CD8-positive, alpha-beta memory T cell (primary cell): ENCODE results near the gene EEIG2. TPM values are rescaled to one million over a fixed set of nuclear protein-coding genes. Genes with fewer than 3 reads are reported as not detected.

Experiments used
- CTCF ChIA-PET: fragments of 350-600 bp; sonication (Branson Sonifier 250); formaldehyde crosslinking; loops from one replicate; lab custom pipeline; 2021; ENCODE audit warnings: antibody characterized with exemption; lab: Charles Lee
- POLR2A ChIA-PET: fragments of 350-600 bp; sonication (Branson Sonifier 250); formaldehyde crosslinking; loops from one replicate; lab custom pipeline; 2021; ENCODE audit warnings: antibody characterized with exemption; lab: Charles Lee
- DNase-seq, 5 donors: peaks; one replicate each; pipeline versions ENCODE4 v3.0.0 to v3.0.0-alpha.2; 2020 to 2022; ENCODE audit warnings: mixed read lengths in 1 of 5
- H3K27ac ChIP-seq: one replicate; pipeline ENCODE4 v1.7.0; 2013; ENCODE audit warnings: low read depth, mild to moderate bottlenecking, low read length, moderate library complexity
- H3K27me3 ChIP-seq: 2 replicates; pipeline ENCODE4 v1.7.0; 2013; ENCODE audit warnings: low read length, mild to moderate bottlenecking; ENCODE audit not compliant: insufficient read depth, poor library complexity, severe bottlenecking
- H3K36me3 ChIP-seq: 2 replicates; pipeline ENCODE4 v1.7.0; 2013; ENCODE audit warnings: mild to moderate bottlenecking, low read length, moderate library complexity; ENCODE audit not compliant: insufficient read depth
- H3K4me1 ChIP-seq: 2 replicates; pipeline ENCODE4 v1.7.0; 2013; ENCODE audit warnings: mild to moderate bottlenecking, low read length, moderate library complexity; ENCODE audit not compliant: insufficient read depth
- H3K4me3 ChIP-seq: 2 replicates; pipeline ENCODE4 v1.7.0; 2013; ENCODE audit warnings: mild to moderate bottlenecking, low read length
- H3K9me3 ChIP-seq: 2 replicates; pipeline ENCODE4 v1.7.0; 2013; ENCODE audit warnings: mild to moderate bottlenecking, low read length
- H3K27ac Mint-ChIP-seq, 8 donors: one replicate each; pipeline ENCODE4 v1.8.0; 2020 to 2021; ENCODE audit warnings: mixed read lengths in 8 of 8, mild to moderate bottlenecking in 6 of 8, inconsistent platforms in 3 of 8, moderate library complexity in 3 of 8
- H3K27me3 Mint-ChIP-seq, 2 donors: one replicate each; pipeline ENCODE4 v1.8.0; 2020 to 2021; ENCODE audit warnings: mixed read lengths in 2 of 2, mild to moderate bottlenecking in 1 of 2, moderate library complexity in 1 of 2
- H3K36me3 Mint-ChIP-seq, 3 donors: one replicate each; pipeline ENCODE4 v1.8.0; 2020 to 2021; ENCODE audit warnings: mixed read lengths in 3 of 3, inconsistent platforms in 1 of 3, mild to moderate bottlenecking in 1 of 3
- H3K4me1 Mint-ChIP-seq, 3 donors: one replicate each; pipeline ENCODE4 v1.8.0; 2020 to 2021; ENCODE audit warnings: mixed read lengths in 3 of 3, inconsistent platforms in 1 of 3, mild to moderate bottlenecking in 1 of 3
- H3K4me3 Mint-ChIP-seq, 7 donors: one replicate each; pipeline ENCODE4 v1.8.0; 2020 to 2021; ENCODE audit warnings: mixed read lengths in 7 of 7, mild to moderate bottlenecking in 6 of 7, moderate library complexity in 4 of 7, inconsistent platforms in 2 of 7
- H3K9me3 Mint-ChIP-seq, 5 donors: one replicate each; pipeline ENCODE4 v1.8.0; 2020 to 2022; ENCODE audit warnings: mixed read lengths in 5 of 5, mild to moderate bottlenecking in 3 of 5, moderate library complexity in 2 of 5, inconsistent platforms in 1 of 5
- polyA plus RNA-seq: library from polyadenylated mRNA; unstranded; fragments of 300-500 nt; fragmentation: Illumina TruSeq; gene quantifications from one replicate; pipeline ENCODE4 v1.2.3, GENCODE V29; 2021
- total RNA-seq, 2 experiments: library from RNA; stranded (reverse); gene quantifications; one replicate each; pipeline ENCODE4 v1.2.3, GENCODE V29; 2021

The EEIG2 gene
- total and polyA plus RNA-seq, 3 experiments from 2014 or later = 2.1 to 21.0 (median 19.4) TPM

DNA sequence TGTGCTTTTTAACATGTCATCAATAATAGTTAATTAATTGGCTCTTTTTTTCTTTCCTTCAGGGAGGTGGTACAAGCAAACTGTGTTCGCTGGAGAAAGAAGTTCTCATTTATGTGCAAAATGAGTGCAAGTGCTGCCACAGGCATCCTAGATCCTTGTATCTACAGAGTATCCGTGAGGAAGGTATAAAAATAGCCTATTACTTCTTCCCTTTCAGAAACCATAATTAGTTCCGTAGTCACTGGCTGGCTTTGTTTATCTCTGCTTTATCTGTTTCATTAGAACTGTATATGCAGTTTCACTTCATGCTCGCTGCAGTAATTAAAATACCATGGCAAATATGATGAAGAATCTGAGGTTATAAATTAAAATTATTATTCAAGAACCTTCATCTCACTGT lies 40.6 kb downstream of the EEIG2 start:
- Mint-ChIP-seq H3K27ac (no peak overlapping the region), H3K27me3 (no peaks in the 10 kb centered on the region), H3K36me3 (peaks cover 0 to 31% (median 5%) of the 10 kb centered on the region in 3 donors), H3K9me3 (no peaks in the 10 kb centered on the region), H3K4me1 (peaks cover 0 to 11% (median 4%) of the 10 kb centered on the region in 3 donors), H3K4me3 (no peak overlapping the region)
- Histone ChIP-seq H3K9me3 (no peaks in the 10 kb centered on the region), H3K4me3 (no peak overlapping the region), H3K36me3 (no peaks in the 10 kb centered on the region), H3K4me1 (no peaks in the 10 kb centered on the region), H3K27ac (no peak overlapping the region), H3K27me3 (no peaks in the 10 kb centered on the region)
- DNase-seq = no peak
- ChIA-PET CTCF (no interaction called here), POLR2A (no interaction called here)

- H3K4me1 ChIP-seq = no peaks in the 10 kb centered on the region
- POLR2A ChIA-PET = no interaction called here
- Mint-ChIP-seq H3K4me1 (peaks cover 0 to 8% (median 4%) of the 10 kb centered on the region in 3 donors), H3K27ac (peak overlapping the region in 1 of 8 donors; percentile 62), H3K36me3 (peaks cover 0 to 38% (median 8%) of the 10 kb centered on the region in 3 donors), H3K27me3 (no peaks in the 10 kb centered on the region), H3K9me3 (no peaks in the 10 kb centered on the region), H3K4me3 (no peak overlapping the region)
- DNase-seq = no peak
- H3K27ac ChIP-seq = no peak overlapping the region
- H3K4me3 ChIP-seq = no peak overlapping the region
- CTCF ChIA-PET = no interaction called here
- H3K36me3 ChIP-seq = peaks cover under 1% of the 10 kb centered on the region
- H3K9me3 ChIP-seq = no peaks in the 10 kb centered on the region
- H3K27me3 ChIP-seq = no peaks in the 10 kb centered on the region
Measured at GRCh38 chr1:108601708-108602410, 42.0 kb downstream of the EEIG2 start.

- Mint-ChIP-seq H3K36me3 (peaks cover 7 to 50% (median 20%) of the 10 kb centered on the region in 3 donors), H3K27ac (no peak overlapping the region), H3K27me3 (no peaks in the 10 kb centered on the region), H3K4me3 (no peak overlapping the region), H3K9me3 (no peaks in the 10 kb centered on the region), H3K4me1 (no peaks in the 10 kb centered on the region)
- H3K36me3 ChIP-seq = peaks cover 5% of the 10 kb centered on the region
- no peaks in the 10 kb centered on the region for H3K4me1 ChIP-seq
- ChIA-PET POLR2A (no interaction called here), CTCF (interaction anchor here (0.8 kb wide), 1 partner anchor 9 kb away, joined by 3 read pairs; no protein-coding TSS in a partner anchor)
- no peak for DNase-seq
- no peaks in the 10 kb centered on the region for H3K9me3 ChIP-seq
- no peaks in the 10 kb centered on the region for H3K27me3 ChIP-seq
- H3K27ac ChIP-seq = no peak overlapping the region
- H3K4me3 ChIP-seq = no peak overlapping the region
Measured at GRCh38 chr1:108605633-108606032, 45.7 kb downstream of the EEIG2 start.

- ChIA-PET CTCF (interaction anchor here (0.8 kb wide), 1 partner anchor 8 kb away, joined by 3 read pairs; no protein-coding TSS in a partner anchor), POLR2A (no interaction called here)
- Histone ChIP-seq H3K36me3 (peaks cover 5% of the 10 kb centered on the region), H3K4me3 (no peak overlapping the region), H3K27me3 (no peaks in the 10 kb centered on the region), H3K4me1 (no peaks in the 10 kb centered on the region), H3K9me3 (no peaks in the 10 kb centered on the region), H3K27ac (no peak overlapping the region)
- peaks cover 7 to 49% (median 23%) of the 10 kb centered on the region in 3 donors for H3K36me3 Mint-ChIP-seq
- DNase-seq = no peak
- H3K9me3 Mint-ChIP-seq = no peaks in the 10 kb centered on the region
- no peaks in the 10 kb centered on the region for H3K27me3 Mint-ChIP-seq
- H3K4me1 Mint-ChIP-seq = no peaks in the 10 kb centered on the region
- H3K27ac Mint-ChIP-seq = peak overlapping the region in 2 of 8 donors; percentile 11 to 20
- no peak overlapping the region for H3K4me3 Mint-ChIP-seq
Measured at GRCh38 chr1:108606478-108606877, 46.6 kb downstream of the EEIG2 start.

DNA sequence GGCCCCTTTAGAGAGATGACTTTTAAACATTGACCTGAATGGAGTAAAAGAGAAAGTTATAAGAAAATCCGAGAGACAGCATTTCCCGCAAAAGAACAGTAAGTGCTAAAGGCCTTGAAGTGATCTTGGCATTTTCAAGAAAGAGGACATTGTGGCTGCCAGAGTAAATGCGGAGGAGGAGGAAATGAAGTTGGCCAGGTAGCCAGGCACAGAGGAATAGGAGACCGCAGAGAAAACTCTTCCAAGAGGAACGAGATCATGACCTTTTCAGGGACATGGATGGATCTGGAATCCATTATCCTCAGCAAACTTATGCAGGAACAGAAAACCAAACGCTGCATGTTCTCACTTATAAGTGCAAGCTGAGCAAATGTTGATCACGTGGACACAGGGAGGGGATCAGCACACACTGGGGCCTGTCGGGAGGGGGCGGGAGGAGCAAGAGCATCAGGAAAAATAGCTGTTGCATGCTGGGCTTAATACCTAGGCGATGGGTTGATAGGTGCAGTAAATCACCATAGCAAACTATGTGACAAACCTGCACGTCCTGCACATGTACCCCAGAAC lies 49.7 kb downstream of the EEIG2 start:
- H3K9me3 ChIP-seq = no peaks in the 10 kb centered on the region
- H3K27ac ChIP-seq = no peak overlapping the region
- ChIA-PET POLR2A (no interaction called here), CTCF (no interaction called here)
- no peak overlapping the region for H3K4me3 ChIP-seq
- peaks cover 5% of the 10 kb centered on the region for H3K36me3 ChIP-seq
- Mint-ChIP-seq H3K4me3 (no peak overlapping the region), H3K27ac (peak overlapping the region in 1 of 8 donors; percentile 19), H3K27me3 (no peaks in the 10 kb centered on the region), H3K9me3 (no peaks in the 10 kb centered on the region), H3K4me1 (no peaks in the 10 kb centered on the region), H3K36me3 (peaks cover 7 to 49% (median 23%) of the 10 kb centered on the region in 3 donors)
- no peaks in the 10 kb centered on the region for H3K4me1 ChIP-seq
- H3K27me3 ChIP-seq = no peaks in the 10 kb centered on the region
- DNase-seq = no peak

Other genes starting within 250 kb of the EEIG2 start
- gene NBPF6, start 109.8 kb upstream of the EEIG2 start, total RNA-seq = not detected
- gene NBPF6, start 109.8 kb upstream of the EEIG2 start, polyA plus RNA-seq = not detected
- gene HENMT1, start 101.0 kb downstream of the EEIG2 start, total RNA-seq = 10 to 100 TPM; 29.6 to 31.3 TPM
- gene HENMT1, start 101.0 kb downstream of the EEIG2 start, polyA plus RNA-seq = 55.2 TPM
- gene PRPF38B, start 132.2 kb downstream of the EEIG2 start, total RNA-seq = 10 to 100 TPM; 74.8 to 78.1 TPM
- 32.3 TPM for gene PRPF38B, start 132.2 kb downstream of the EEIG2 start, polyA plus RNA-seq
- gene FNDC7, start 152.8 kb downstream of the EEIG2 start, total RNA-seq = under 1 TPM in 1 of 2 experiments, not detected in 1; 0.09 TPM
- not detected for gene FNDC7, start 152.8 kb downstream of the EEIG2 start, polyA plus RNA-seq
- 10 to 100 TPM; 43.2 to 43.3 TPM for gene STXBP3, start 186.6 kb downstream of the EEIG2 start, total RNA-seq
- 54.8 TPM for gene STXBP3, start 186.6 kb downstream of the EEIG2 start, polyA plus RNA-seq